ENCODE measurements around the gene STMN3. TPM values are rescaled to one million over a fixed set of nuclear protein-coding genes. Genes with fewer than 3 reads are reported as not detected.
"Not testable (repeated sequence)": the region's sequence is repeated elsewhere in the genome, so short reads cannot be mapped to it uniquely, and the experiment has no call there.

The STMN3 gene
- total RNA-seq, 1 experiment from 2014 or later = 49.8 TPM

GRCh38 chr20:63617876-63618265, 35.4 kb downstream of the STMN3 start:
- DNase-seq (ENCODE audit: low read depth) = no peak

GRCh38 chr20:63617092-63617875, 35.9 kb downstream of the STMN3 start:
- no peak for DNase-seq (ENCODE audit: low read depth)

DNA sequence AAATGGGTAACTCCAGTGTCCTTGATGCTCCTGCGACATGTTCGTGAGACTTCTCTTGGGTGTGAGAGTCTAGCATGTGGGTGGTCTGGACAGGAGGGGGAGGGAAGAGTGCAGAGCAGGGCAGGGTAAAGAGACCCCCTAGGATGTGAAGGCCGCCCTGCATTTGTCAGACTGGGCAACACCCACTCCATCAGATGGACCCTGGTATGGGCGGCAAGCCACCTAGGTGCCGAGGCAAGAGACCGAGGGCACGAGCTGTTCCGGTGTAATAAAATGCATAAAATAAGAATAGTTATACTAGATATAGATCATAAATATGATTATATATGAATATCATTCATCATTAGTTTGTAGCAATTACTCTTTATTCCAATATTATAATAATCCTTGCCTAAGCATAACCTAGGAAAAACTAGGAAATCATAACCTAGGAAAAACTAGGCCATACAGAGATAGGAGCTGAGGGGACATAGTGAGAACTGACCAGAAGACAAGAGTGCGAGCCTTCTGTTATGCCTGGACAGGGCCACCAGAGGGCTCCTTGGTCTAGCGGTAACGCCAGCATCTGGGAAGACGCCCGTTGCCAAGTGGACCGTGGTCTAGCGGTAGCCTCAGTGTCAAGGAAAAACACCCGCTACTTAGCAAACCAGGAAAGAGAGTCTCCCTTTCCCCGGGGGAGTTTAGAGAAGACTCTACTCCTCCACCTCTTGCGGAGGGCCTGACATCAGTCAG, 39.2 kb downstream of the STMN3 start:
- not testable (repeated sequence) for DNase-seq (ENCODE audit: low read depth)

- DNase-seq (ENCODE audit: low read depth) = no peak
These were observed 40.8 kb downstream of the STMN3 start for GRCh38 chr20:63612276-63612931.

GRCh38 chr20:63611646-63612045, 41.6 kb downstream of the STMN3 start:
- no peak for DNase-seq (ENCODE audit: low read depth)

DNA sequence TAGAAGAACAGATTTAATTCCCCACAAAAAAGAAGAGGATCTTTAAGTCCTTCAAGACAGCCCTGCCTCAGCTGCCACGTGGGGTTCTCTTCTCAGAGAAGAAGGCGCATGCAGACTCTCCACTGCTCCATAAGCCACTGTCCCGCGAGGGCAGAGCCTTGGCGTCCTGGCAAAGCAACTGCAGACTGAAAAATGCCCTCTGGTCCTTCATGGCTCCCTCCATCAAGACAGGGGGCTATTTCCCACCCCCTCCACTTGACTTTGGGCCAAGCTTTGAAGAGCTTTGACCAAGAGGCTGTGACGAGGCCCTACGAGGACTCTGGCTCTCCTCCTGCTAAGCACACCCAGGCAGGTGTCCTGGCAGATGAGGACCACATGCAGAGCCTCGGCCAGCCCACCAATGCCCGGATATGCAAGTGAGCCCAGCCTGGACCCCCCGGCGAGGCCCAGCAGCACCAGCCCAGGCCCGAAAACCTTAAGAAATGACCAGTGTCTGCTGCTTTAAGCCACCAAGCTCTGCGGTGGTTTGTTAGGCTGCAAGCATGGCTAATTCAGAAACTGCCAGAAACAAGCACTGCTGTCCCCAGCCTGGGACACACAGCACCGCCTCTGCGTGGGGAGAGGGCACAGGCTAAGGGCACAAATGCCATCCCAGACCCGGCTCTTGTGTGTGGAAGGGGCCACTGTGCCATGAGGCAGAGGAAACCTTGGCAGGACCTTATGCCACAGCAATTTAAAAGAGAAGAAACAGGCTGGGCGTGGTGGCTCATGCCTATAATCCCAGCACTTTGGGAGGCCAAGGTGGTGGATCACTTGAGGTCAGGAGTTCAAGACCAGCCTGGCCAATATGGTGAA, 42.4 kb downstream of the STMN3 start:
- no peak for DNase-seq (ENCODE audit: low read depth)

- DNase-seq (ENCODE audit: low read depth) = no peak
These were observed 46.5 kb downstream of the STMN3 start for GRCh38 chr20:63606686-63607085.

DNA sequence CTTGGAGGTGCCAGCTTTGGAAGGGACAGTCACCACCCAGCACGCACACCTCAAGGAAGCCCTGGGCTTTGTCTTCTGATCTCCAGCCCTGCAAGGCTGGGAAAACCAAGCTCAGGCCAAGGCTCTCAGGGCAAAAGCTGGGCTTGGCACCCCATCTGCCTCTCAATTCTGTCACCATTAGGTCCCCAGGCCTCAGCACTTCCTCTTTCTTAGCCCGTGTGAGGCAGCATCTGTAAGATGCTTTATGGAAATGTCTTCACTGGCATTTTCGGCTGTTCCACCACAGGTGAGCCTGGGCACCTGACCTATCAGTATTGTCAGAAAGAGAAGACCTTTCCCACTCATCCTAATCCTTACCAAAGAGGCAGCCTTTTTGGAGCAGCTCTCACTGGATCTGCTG, 50.9 kb downstream of the STMN3 start:
- DNase-seq (ENCODE audit: low read depth) = no peak

DNA sequence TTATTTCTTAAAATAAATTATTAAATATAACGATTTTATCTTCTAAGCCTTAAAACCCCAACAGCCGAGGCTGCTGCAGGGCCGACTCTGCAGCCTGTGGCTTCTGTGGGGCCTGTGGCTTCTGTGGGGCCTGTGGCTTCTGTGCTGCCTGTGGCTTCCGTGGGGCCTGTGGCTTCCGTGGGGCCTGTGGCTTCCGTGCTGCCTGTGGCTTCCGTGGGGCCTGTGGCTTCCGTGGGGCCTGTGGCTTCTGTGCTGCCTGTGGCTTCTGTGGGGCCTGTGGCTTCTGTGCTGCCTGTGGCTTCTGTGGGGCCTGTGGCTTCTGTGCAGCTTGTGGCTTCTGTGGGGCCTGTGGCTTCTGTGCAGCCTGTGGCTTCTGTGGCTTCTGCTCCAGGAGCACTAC, 51.5 kb downstream of the STMN3 start:
- not testable (repeated sequence) for DNase-seq (ENCODE audit: low read depth)

DNA sequence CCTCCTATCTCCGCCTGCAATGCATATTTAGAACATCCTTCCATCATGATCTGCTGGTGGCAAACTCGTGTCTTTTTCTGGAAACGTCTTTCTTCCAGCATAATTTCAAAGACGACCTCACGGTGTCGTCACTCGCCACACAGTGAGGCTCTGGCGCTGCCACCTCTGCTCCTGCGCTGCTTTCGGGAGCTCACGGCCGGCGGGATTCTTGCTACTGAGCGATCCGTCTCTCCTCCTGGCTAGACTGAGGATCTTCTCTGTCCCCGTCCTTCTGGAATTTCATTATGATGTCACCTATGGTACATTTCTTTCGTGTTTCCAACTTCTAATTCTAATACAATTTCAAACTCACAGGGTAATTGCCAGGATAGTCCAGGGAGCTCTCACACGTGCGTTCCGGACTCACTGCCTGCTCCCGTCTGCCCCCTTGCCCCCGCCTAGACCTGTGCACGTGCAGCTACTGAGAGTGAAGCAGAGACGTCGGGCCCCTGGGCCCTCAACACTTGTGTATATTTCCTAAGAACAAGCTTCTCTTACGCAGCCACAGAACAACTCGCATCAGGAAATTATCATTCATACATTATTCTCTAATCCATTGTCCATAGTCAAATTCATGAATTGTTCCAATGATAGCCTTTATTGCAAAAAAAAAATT, 53.7 kb downstream of the STMN3 start:
- DNase-seq (ENCODE audit: low read depth) = no peak

DNA sequence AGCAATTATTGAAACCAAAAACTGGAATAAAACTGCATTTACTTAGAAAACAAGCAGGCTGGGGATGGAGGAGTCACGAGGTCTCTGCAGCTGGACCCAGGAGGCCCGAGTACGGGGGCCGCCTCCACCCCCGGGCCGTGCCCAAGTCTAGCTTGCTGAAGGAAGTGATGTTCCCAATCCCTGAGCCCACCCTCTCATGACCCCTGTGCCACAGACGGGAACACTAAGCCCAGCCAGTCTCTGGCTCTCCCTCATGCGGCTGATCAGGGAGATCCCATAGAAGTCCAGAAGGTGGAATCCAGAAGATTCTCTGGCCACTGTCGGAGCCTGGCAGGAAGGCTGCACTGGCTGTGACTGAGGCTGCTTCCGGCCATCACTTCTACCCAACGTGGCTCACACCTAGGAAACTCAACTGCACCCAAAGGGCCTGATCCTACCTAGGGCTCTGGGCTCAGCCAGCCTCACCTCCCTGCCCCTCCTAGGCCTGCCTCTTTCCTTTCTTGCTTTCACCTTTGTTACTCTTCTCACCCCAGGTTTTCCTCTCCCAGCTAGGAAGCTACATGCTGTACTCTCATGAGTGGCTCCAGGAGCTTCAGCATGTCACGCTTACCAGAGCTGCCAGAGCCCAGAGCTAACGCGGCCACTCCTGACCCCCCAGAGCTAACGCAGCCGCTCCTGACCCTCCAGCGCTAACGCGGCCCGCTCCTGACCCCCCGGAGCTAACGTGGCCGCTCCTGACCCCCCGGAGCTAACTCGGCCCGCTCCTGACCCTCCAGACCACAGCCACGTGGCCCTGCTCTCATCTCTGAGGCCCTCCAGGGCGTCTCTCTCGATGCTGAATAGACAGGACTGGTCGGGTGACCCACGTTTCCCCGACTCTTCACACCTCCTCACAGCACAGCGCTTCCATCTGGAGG, 54.5 kb downstream of the STMN3 start:
- DNase-seq (ENCODE audit: low read depth) = no peak

DNA sequence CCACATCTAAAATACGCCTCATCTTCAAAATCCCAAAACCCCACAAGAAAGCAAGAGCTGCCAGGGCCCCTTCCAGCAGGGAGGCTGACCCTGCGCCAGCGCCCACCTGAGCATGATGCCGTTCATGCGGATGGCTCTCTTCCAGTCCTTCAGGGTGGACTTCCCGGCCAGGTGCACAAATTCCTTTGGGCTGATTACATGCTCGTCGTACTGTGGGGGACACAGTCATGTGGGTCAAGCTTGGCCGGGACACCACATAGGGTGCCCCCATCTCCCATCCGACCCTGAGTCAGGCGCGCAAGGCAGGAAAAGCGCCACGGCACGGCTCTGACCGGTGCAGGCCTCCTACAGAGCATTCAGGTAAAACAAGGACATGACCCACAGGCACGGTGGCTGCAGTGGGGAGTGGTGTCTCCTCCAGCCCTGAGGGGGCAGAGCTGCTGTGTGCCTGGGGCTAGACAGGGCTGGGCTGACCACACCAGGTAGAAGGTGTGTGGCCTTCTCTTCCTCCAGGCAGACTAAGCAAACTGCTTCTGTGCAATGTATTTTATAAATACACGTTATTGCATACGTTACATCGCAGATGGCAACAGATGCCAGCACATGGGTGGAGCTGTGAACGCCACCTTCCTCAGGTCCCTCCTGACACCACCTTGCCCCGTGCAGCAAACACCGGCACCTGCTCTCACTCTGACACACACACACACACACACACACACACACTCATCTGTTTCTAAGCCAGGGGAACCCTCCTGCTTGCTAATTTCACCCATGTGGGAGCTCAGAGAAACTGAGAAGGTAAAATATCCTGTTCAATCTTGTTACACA, 55.4 kb downstream of the STMN3 start:
- DNase-seq (ENCODE audit: low read depth) = no peak

DNA sequence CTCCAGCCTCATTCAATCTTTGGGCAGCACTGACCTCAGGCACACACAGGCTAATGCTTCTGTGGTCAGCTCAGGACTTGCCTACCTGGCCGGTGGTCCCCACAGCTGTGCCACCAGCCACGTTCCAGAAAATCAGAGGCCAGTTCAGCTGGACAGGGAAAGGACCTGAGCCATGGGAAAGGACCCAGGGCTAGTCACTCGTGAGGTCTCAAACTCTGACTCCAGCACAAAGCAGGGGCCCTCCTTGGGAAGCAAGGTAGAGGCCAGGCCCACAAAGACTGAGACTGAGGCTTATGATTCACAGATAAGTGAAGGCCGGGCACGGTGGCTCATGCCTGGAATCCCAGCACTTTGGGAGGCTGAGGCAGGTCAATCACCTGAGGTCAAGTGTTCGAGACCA, 56.8 kb downstream of the STMN3 start:
- DNase-seq (ENCODE audit: low read depth) = no peak

- DNase-seq (ENCODE audit: low read depth) = no peak
These were observed 57.7 kb downstream of the STMN3 start for GRCh38 chr20:63595416-63596127.

- no peak for DNase-seq (ENCODE audit: low read depth)
These were observed 59.1 kb downstream of the STMN3 start for GRCh38 chr20:63594043-63594561.

DNA sequence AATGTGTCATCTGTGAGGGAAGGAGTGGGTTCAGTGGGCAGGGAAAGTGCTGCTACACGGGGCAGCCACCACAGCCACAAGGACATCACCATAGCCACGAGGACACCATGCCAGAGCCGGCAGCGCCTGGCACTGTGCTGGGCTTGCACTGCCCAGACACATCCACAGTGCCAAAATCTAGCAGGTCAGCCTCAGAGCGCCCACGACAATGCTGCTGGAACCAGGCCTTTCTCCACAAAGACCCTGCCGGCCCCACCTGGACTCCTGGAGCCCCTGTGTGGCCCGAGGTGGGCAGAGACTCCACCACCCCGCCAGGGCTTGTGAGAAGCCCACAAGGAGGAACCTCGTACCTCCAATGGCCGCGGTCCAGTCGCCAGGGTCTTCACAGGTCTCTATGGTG, 60.6 kb downstream of the STMN3 start:
- DNase-seq (ENCODE audit: low read depth) = no peak

DNA sequence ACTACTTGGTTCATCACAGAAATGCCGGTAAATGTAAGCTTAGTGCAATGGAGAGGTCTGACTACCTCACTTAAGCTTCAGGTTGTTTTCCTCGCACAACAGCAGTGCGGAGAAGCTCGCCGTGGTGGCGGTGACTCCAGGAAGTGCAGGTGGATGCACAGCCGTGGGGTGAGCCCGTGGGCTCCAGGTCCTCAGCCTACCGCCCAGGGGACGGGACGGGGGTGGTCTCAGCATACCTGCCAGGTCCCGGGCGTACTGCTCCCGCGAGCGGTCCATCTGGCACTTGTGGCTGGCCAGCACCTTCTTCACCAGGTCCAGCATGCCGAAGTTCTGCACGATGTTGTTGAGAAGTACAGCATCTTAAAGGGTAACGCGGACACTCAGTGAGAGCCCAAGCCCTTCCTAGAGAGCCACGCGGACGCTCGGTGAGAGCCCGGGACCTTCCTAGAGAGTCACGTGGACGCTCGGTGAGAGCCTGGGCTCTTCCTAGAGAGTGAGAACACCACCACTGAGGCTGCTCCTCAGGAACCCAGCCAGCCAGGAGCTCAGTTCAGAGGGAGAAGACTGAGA, 61.4 kb downstream of the STMN3 start:
- no peak for DNase-seq (ENCODE audit: low read depth)

DNA sequence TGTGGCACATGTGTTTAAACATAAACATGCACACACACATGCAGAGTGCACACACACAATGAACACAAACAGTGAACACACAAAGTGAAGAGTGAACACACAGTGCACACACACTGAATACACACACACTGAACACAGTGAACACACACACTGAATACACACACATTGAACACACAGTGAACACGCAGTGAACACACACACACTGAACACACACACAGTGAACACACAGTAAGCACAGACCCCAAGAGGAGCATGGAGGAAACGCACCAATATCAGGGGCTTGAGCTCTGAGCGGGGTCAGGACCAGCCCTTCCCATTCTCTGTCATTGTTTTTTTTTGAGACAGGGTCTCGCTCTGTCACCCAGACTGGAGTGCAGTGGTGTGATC, 62.1 kb downstream of the STMN3 start:
- DNase-seq (ENCODE audit: low read depth) = no peak
